PC-9 (cell line): ENCODE data around the gene OPN3.

Source experiments
- EZH2 ChIP-seq: fragments of 200-600 bp; sonication (generic); IDR thresholded peaks from 2 replicates; pipeline ENCODE4 v1.8.0; 2017; ENCODE audit warnings: antibody characterized with exemption, low read depth
- TF ChIP-seq, protein P1 (sequence below): fragments of 200-600 bp; sonication (generic); conservative IDR thresholded peaks from 2 replicates; pipeline ENCODE4 v1.6.1; 2017; ENCODE audit warnings: mixed run types, antibody characterized with exemption, mild to moderate bottlenecking, moderate library complexity

DNA sequence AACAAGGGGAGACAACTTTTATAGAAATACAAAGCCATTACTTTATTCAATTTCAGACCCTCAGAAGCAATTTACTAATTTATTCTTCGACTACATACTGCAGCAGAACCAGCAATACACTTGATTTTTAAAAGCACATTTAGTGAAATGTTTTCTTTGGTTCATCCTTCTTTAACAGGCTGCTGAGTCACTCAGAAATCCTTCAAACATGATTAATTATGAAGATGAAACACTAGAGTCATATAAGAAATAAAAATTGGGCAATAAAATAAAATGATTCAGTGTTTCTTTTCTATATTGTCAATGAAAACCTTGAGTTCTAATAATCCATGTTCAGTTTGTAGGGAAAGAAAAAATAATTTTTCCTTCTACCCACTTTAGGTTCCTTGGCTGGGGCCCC is 47.0 kb downstream of the OPN3 start:
- TF ChIP-seq, protein P1, sequence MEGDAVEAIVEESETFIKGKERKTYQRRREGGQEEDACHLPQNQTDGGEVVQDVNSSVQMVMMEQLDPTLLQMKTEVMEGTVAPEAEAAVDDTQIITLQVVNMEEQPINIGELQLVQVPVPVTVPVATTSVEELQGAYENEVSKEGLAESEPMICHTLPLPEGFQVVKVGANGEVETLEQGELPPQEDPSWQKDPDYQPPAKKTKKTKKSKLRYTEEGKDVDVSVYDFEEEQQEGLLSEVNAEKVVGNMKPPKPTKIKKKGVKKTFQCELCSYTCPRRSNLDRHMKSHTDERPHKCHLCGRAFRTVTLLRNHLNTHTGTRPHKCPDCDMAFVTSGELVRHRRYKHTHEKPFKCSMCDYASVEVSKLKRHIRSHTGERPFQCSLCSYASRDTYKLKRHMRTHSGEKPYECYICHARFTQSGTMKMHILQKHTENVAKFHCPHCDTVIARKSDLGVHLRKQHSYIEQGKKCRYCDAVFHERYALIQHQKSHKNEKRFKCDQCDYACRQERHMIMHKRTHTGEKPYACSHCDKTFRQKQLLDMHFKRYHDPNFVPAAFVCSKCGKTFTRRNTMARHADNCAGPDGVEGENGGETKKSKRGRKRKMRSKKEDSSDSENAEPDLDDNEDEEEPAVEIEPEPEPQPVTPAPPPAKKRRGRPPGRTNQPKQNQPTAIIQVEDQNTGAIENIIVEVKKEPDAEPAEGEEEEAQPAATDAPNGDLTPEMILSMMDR, result no peak
- no peak for TF ChIP-seq EZH2
